Calu3 (cell line): ENCODE measurements around the gene TBC1D14. TPM values are rescaled to one million over a fixed set of nuclear protein-coding genes. Genes with fewer than 3 reads are reported as not detected.
A peak's percentile ranks its signal among the peaks of the same experiment; 100 is the strongest.

Experiments used
- BruUV-seq: library from RNA; stranded (reverse); fragments of 400-500 nt; replicated peaks from 2 replicates; lab custom pipeline; 2021; lab: Mats Ljungman, UMichigan
- CTCF ChIA-PET: fragments of 300-600 bp; sonication (Branson Sonifier 250); formaldehyde crosslinking; loops from one replicate; lab custom pipeline; 2022; ENCODE audit warnings: antibody characterized with exemption; lab: Charles Lee
- DNase-seq: peaks from one replicate; pipeline ENCODE4 v3.0.0; 2022
- H3K27ac Mint-ChIP-seq: one replicate; pipeline ENCODE4 v1.8.0; 2022; ENCODE audit warnings: mixed read lengths; ENCODE audit not compliant: unreplicated experiment
- H3K27me3 Mint-ChIP-seq: one replicate; pipeline ENCODE4 v1.8.0; 2022; ENCODE audit warnings: mixed read lengths; ENCODE audit not compliant: unreplicated experiment
- H3K36me3 Mint-ChIP-seq: one replicate; pipeline ENCODE4 v1.8.0; 2022; ENCODE audit warnings: mild to moderate bottlenecking, moderate library complexity, mixed read lengths; ENCODE audit not compliant: insufficient read depth, unreplicated experiment
- H3K4me1 Mint-ChIP-seq: one replicate; pipeline ENCODE4 v1.8.0; 2022; ENCODE audit warnings: mild to moderate bottlenecking, low read depth, mixed read lengths; ENCODE audit not compliant: unreplicated experiment
- H3K4me3 Mint-ChIP-seq: one replicate; pipeline ENCODE4 v1.8.0; 2022; ENCODE audit warnings: mild to moderate bottlenecking, low read depth, moderate library complexity, mixed read lengths; ENCODE audit not compliant: unreplicated experiment
- H3K9me3 Mint-ChIP-seq: one replicate; pipeline ENCODE4 v1.8.0; 2022; ENCODE audit warnings: low read depth, mixed read lengths; ENCODE audit not compliant: unreplicated experiment
- CTCF ChIP-seq: fragments of 200-600 bp; IDR thresholded peaks from one replicate; pipeline ENCODE4 v1.8.0; 2022; ENCODE audit warnings: antibody characterized with exemption; ENCODE audit not compliant: unreplicated experiment
- intact Hi-C: fragments of 100-400 bp; cut with micrococcal nuclease; formaldehyde crosslinking; loops from one replicate; pipeline ENCODE4 v1.10.0; 2022; ENCODE audit not compliant: unreplicated experiment
- total RNA-seq: library from RNA; stranded (reverse); gene quantifications from 2 replicates; pipeline ENCODE4 v1.2.3, GENCODE V29; 2022

Gene TBC1D14
- total RNA-seq, 1 experiment from 2014 or later = 26.4 TPM

GRCh38 chr4:7052313-7052712 is 142.7 kb downstream of the TBC1D14 start:
- H3K9me3 Mint-ChIP-seq = no peaks in the 10 kb centered on the region
- no peak for TF ChIP-seq CTCF
- H3K27me3 Mint-ChIP-seq = no peaks in the 10 kb centered on the region
- no TSS peak for BruUV-seq
- H3K4me3 Mint-ChIP-seq = no peak overlapping the region
- no peak for DNase-seq
- peaks cover 9% of the 10 kb centered on the region for H3K36me3 Mint-ChIP-seq
- intact Hi-C loops = no loop called here
- H3K27ac Mint-ChIP-seq = no peak overlapping the region
- CTCF ChIA-PET = no interaction called here
- no peaks in the 10 kb centered on the region for H3K4me1 Mint-ChIP-seq

- TF ChIP-seq CTCF = no peak
- BruUV-seq = no TSS peak
- Mint-ChIP-seq H3K4me3 (no peak overlapping the region), H3K36me3 (peaks cover 9% of the 10 kb centered on the region), H3K27me3 (no peaks in the 10 kb centered on the region), H3K4me1 (no peaks in the 10 kb centered on the region), H3K27ac (no peak overlapping the region), H3K9me3 (no peaks in the 10 kb centered on the region)
- CTCF ChIA-PET = no interaction called here
- DNase-seq = no peak
- intact Hi-C loops = no loop called here
Observed at GRCh38 chr4:7052923-7053715, 143.5 kb downstream of the TBC1D14 start.

GRCh38 chr4:7054106-7054880 is 144.7 kb downstream of the TBC1D14 start:
- intact Hi-C loops = no loop called here
- H3K27ac Mint-ChIP-seq = no peak overlapping the region
- no peaks in the 10 kb centered on the region for H3K4me1 Mint-ChIP-seq
- H3K27me3 Mint-ChIP-seq = no peaks in the 10 kb centered on the region
- peaks cover 9% of the 10 kb centered on the region for H3K36me3 Mint-ChIP-seq
- CTCF ChIA-PET = no interaction called here
- TSS peak; percentile 15 for BruUV-seq
- no peak overlapping the region for H3K4me3 Mint-ChIP-seq
- H3K9me3 Mint-ChIP-seq = no peaks in the 10 kb centered on the region
- DNase-seq = no peak
- TF ChIP-seq CTCF = no peak

GRCh38 chr4:7055111-7055989 is 145.7 kb downstream of the TBC1D14 start:
- H3K36me3 Mint-ChIP-seq = peaks cover 11% of the 10 kb centered on the region
- no peak for TF ChIP-seq CTCF
- H3K27me3 Mint-ChIP-seq = no peaks in the 10 kb centered on the region
- DNase-seq = no peak
- no peak overlapping the region for H3K27ac Mint-ChIP-seq
- no peaks in the 10 kb centered on the region for H3K4me1 Mint-ChIP-seq
- intact Hi-C loops = no loop called here
- CTCF ChIA-PET = no interaction called here
- BruUV-seq = no TSS peak
- no peaks in the 10 kb centered on the region for H3K9me3 Mint-ChIP-seq
- H3K4me3 Mint-ChIP-seq = no peak overlapping the region
